Measurements from ENCODE around the gene CERS4.
"Not testable (repeated sequence)": the region's sequence is repeated elsewhere in the genome, so short reads cannot be mapped to it uniquely, and the experiment has no call there.

The CERS4 gene

DNA sequence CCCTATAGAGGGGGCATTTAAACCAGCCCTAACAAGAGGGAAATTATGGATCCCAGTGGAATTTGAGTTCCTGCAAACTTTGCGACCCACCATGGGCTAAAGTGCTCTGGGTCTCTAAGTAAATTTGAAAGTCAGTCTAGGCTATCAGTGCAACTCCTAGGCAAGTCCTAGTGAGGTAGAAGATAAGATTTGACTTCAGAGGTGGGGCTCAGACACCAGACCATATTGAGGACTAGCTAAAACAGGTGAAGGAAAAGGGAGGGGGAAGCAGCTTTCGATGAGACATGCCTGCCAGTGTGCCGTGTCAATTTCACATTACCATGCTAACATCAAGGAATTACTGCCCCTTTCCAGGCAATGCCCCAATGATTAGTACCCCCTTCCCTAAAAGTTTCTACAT, 60.6 kb downstream of the CERS4 start:
- DNase-seq: no peak

DNA sequence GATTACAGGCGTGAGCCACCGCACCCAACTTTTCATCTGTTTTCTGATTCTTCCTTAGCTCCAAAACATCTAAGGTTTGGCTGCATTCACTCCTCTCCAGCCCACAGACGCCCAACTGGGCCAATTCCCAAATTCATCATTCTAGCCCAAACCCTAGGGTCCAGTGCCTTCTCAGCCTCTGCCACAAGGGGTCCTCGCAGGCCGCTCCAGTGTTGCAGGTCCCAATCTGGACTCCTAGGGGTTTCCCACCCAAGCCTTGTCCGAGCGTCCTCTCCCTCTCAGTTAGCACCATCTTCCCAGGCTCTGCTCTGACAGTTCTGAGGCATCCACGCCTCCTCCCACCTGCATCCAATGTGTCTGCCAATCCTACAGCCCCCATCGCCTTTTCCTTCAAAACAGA, 67.3 kb downstream of the CERS4 start:
- not testable (repeated sequence) for DNase-seq

DNA sequence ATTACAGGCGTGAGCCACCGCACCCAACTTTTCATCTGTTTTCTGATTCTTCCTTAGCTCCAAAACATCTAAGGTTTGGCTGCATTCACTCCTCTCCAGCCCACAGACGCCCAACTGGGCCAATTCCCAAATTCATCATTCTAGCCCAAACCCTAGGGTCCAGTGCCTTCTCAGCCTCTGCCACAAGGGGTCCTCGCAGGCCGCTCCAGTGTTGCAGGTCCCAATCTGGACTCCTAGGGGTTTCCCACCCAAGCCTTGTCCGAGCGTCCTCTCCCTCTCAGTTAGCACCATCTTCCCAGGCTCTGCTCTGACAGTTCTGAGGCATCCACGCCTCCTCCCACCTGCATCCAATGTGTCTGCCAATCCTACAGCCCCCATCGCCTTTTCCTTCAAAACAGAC, 82.2 kb downstream of the CERS4 start:
- not testable (repeated sequence) for DNase-seq

DNA sequence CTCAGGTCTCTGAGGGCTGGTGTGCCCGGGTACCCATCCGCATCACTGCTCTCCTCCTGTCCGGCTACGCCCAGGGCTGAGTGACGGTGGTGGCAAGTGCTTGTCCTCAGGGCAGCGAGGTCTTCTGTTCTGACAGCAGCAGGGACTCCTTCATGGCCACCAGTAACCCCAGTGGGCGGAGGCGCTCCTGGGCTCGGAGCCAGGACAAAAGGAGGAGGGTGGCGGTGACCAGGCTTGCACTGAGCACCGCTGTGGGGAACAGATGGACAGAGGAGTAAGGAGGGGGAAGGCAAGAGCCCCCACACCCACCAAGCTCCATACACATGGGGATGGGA, 93.2 kb downstream of the CERS4 start:
- DNase-seq: no peak

DNA sequence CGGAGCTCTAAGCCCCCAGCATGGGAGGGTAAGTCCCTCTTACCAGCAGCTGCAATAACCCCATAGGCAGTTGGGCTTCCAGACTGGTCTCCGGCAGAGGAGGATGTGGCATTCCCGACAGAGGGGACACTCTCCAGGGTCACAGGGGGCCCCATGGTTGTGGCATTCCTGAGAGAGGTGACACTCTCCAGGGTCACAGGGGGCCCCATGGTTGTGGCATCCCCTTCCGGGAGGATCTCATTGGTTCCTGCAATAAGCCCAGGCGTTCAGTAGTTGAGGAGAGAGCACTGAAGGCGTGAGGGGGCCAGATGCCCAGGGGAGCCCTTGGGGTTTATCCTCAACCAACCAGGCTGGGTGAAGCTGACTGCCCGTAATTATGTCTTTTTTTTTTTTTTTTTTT, 93.6 kb downstream of the CERS4 start:
- no peak for DNase-seq

DNA sequence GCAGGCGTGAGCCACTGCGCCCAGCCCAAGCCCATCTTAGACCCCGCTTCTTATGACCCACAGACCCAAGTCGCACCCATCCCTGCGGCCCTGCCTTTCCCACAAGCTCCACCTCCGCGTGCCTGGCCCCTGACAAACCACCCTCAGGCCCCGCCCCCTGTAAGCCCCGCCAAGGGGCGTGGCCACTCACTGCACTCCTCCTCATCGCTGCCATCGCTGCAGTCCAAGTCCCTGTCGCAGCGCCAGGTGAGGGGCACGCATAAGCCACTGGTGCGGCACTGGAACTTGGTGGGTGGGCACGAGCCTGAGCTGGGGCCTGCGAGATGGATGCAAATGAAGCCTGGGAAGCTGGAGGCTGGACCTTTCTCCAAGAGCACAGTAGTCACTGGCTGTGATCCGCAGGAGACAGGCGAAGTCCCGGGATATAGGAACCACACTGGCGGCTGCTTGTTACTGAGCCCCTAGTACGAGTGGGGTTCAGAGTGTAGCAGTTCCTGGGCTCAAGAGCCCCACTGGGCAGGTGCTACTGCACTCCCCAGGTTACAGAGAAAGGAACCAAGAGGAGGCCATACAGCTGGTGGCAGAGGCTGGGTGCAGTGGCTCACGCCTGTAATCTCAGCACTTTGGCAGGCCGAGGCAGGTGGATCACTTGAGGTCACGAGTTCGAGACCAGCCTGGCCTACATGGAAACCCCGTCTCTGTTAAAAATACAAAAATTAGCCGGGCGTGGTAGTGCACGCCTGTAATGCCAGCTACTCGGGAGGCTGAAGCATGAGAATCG, 95.9 kb downstream of the CERS4 start:
- DNase-seq: no peak

DNA sequence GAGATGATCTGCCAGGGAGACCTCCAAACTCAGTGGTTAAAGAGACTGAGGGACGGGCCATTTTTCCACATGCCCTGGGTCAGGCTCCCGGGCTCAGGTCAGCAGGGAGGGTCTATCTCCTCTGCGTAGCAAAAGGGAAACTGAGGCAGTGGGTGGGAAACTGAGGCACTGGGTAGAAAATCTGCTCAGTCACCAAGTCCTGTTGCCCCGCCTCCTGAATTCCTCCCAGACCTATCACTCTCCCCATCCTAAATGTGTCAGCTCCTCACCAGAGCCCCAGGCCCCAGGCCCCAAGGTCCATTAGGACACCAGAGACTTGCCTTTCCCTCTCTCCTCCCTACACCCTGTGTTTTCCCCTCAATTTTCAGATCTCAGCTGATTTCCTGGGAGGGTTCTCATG, 96.6 kb downstream of the CERS4 start:
- DNase-seq: no peak

DNA sequence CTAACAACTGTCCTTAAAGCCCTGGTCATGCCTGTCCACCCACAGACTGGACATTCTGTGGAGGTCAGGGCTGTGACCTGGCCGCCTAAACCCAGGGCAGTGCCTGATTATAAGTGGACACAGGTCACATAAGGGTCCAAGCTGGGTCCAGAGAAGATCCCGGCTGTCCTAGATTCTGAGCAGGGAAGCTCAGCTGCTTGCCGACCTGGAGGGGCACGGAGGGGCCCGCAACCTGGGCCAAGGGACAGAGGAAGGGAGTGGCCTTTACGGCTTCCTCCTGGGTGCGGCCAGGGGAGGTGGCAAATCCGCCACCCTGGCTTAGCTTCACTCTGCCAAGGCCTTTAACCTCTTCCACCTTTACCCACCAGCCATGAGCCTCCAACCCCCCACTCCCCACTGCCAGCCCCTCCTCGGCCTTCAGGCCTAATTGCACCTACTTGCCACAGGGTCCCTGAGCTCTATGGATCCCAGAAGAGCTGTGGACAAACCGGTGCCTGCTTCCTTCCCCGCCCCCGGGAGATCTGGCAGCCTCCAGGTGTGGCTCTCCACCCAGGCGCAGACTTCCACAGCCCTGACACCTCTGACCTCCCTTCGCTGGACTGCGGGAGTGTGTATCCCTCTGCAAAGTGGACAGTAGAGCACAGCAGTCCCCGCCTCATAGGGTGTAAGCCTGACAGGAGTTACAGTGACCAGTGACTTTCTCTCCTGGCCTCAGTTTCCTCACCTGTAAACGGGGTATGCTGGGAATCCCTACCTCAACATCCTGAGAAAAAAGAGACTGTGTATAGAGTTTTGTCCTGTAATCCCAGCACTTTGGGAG, 97.3 kb downstream of the CERS4 start:
- DNase-seq: no peak

DNA sequence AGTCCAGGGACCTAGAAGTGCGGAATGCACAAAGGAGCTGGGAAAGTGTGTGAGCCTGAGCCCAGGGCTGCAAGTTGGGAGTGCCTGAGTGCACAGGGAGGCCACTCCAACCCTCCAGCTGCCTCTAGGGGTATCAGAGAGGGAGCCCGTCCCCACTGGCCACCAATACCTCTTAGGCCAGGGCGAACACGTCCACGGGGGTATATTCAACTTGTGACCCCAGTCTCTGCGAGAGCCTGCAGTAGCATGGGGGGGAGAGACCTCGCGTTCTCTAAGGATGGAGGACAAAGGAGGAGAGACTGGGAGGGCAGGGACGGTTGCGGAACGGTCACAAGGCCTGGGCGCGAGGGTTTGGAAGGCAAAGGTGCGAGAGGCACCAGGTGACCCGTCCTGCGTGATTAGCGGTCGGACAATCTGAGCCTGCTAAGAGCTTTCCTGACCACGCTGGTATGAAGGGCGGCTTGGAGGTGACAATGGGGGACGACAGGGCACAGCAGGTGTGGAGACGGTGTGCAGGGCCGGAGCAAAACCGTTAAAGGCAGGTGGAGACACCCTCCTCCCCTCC, 98.3 kb downstream of the CERS4 start:
- no peak for DNase-seq

DNA sequence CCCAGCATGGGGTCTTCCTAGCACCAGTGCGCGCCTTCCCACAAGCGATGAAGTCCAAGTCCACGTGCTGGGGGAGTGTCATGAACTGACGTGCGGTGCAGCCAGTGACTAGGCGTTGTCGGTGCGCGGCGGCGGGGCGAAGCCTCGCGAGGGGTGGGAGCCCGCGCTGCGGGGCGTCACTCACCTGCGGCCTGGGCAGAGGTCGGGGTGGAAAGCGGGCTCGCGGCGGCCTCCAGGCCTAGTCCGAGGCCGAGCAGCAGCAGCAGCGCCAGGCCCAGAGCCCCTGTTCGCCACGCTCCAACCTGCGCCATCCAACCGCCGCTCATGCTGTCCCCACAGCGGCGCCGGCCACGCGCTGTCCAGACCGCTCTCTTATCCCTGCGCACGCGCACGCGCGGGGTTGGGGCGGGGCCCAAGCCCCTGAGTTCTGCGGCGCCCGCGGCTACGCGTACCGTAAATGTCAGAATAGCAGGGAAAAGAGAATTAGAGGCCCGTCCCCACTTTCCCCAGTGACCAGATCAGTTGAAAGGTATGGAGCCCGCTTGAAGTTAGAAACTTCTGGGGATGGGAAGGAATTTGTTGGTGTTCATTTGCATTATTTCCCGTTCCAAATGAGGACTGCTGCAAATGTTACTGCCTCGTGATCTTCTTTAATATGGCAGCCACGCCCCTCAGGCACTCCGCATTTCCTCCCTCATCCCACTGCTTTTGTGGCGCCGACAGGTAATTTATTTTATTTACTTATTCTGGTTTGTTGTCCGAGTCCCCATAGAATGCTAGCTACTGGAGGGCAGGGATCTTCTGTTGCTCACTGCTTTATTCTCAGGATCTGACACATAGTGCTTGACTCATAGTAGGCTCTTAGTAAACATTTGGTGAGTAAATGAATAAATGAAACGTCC, 99.0 kb downstream of the CERS4 start, which contains the start of gene CD320:
TSS of gene CD320 (minus strand) at position 394 of the 902 bp plus-strand sequence. CDS start at position 326, 68 bp downstream.
- DNase-seq: peak; percentile 80 to 87

DNA sequence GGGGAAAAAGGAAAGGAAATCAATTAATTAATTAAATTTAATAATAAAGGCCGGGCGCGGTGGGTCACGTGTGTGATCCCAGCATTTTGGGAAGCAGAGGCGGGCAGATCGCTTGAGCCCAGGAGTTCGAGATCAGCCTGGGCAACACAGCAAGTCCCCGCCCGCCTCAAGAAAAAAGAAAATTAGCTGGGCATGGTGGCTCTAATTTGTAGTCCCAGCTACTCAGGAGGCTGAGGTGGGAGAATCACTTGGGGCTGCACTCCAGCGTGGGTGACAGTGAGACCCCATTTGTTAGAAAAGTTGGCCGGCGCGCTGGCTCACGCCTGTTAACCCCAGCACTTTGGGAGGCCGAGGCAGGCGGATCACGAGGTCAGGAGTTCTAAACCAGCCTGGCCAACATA, 99.7 kb downstream of the CERS4 start:
- no peak for DNase-seq

DNA sequence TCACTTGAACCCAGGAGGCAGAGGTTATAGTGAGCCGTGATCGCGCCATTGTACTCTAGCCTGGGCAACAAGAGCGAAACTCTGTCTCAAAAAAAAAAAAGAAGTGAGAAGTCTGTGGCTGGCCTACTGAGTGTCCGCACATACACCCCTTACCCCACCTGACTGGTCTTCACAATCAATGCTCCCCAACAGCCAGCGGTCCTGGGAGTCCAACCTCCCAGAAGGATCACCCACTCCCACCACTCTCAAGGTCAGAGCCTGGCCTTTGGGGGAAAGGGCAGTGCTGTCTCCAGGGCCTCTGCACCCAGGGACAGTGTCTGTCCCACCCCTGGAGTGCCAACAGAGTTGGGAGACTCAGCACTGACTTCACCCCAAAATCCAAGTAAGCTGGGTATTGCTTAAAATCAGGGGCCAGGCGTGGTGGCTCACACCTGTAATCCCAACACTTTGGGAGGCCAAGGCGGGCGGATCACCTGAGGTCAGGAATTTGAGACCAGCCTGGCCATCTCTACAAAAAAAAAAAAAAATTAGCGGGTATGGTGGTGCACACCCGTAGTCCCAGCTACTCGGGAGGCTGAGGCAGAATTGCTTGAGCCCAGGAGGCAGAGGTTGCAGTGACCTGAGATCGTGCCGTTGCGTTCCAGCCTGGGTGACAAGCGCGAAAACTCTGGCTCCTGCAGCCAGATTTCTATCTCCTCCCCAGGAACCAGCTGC, 101.3 kb downstream of the CERS4 start:
- DNase-seq: no peak

DNA sequence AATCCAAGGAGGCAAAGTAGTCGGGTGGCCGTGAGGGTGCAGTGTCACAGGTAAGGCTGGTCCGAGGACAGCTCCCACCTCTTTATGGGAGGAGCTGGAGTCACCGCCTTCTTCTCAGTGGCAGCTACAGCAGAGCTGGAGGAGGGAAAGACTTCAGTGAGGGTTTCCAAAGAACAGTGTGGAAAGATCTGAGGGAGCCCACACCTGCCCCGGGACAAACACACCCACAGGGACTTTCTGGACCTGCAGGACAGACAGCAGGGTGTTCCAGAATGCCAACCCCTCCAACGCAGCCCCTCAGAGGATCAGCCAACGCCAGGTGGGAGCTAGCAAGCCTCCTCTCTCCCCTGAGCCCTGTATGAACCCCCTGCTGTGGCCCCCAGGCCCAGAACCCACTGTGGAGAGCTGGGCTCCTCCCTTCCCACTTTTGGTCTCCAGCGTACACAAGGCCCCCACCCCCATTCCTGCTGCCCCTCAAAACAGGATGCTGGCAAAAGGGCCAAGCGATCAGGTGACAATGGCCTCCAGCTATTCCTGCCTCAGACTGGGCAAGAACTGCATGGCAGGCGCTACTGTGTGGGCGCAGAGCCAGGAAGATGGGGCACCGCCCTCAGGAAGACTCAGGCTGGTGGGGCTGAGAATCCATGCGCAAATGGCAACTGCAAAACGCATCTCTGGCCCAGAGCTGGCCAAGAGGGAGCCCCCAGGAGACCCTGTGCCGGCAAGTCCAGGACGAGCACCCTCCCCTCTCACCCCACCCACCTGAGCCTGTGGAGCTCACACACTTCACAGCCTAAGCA, 102.5 kb downstream of the CERS4 start:
- DNase-seq: no peak
